Effector CD8-positive, alpha-beta T cell (primary cell): ENCODE data around the gene SLC34A1.

Experiments used
- DNase-seq: peaks from one replicate; lab custom pipeline; 2025; lab: John Stamatoyannopoulos, UW

SLC34A1 gene

GRCh38 chr5:177446200-177447065, 62.2 kb downstream of the SLC34A1 start, which contains the start of gene PRR7:
Gene PRR7, plus strand, starts transcription at chr5:177446814. Its CDS starts 8,254 bp downstream, at chr5:177455068.
- peak; percentile 40 for DNase-seq

GRCh38 chr5:177447066-177447610, 62.9 kb downstream of the SLC34A1 start:
- DNase-seq = peak; percentile 55

DNA sequence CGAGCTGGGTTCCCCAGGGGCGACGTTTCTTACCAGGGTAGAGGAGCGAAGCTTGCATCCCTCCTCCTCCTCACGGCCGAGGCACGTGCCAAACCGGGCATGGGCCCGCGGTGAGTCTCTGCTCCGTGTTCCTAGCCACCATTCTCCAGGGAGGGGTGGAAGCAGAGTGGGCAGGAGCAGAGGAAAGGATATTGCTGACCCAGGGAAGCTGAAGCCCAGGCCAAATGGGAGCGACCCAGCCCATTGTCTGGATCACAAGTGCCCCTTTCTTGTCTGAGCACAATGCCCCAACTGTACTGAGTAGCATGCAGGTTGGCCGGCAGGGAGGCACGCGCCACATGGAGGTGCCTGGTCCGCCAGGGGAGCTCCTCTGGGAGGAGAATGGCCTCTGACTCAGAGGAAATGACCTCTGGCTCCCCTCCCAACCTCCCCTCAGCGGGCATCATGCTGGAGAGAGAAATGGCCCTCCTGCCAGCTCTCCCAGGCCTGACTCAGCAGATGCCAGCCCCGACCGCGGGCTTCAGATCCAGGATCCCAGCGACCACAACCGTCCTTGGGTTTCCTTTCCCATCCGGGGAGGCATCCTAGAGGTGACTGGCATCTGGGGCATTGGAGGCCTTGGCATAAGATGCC, 63.5 kb downstream of the SLC34A1 start:
- DNase-seq = no peak
